Right atrium auricular region (tissue), 2 donors: ENCODE data around the gene ITPR2. TPM values are rescaled to one million over a fixed set of nuclear protein-coding genes. Genes with fewer than 3 reads are reported as not detected.

ENCODE experiments used
- DNase-seq: peaks from one replicate; pipeline ENCODE4 v3.0.0-alpha.2; 2019; ENCODE audit warnings: low spot score
- H3K27ac ChIP-seq, 2 donors: fragments of 200-600 bp; sonication (generic); 1 replicate in 1 of 2; 2 replicates in 1 of 2; pipeline ENCODE4 v1.5.1; 2016 to 2019
- H3K27me3 ChIP-seq, 2 donors: fragments of 200-600 bp; sonication (generic); one replicate each; pipeline versions ENCODE4 v1.5.1 to v1.6.0; 2017 to 2019
- H3K36me3 ChIP-seq: fragments of 200-600 bp; sonication (generic); one replicate; pipeline ENCODE4 v1.5.1; 2016
- H3K4me1 ChIP-seq, 2 donors: fragments of 200-600 bp; sonication (generic); one replicate each; pipeline versions ENCODE4 v1.5.1 to v1.6.0; 2017 to 2019
- H3K4me3 ChIP-seq, 2 donors: fragments of 200-600 bp; sonication (generic); 1 replicate in 1 of 2; 2 replicates in 1 of 2; pipeline ENCODE4 v1.5.1; 2017 to 2019; ENCODE audit warnings: mild to moderate bottlenecking in 1 of 2, moderate library complexity in 1 of 2
- H3K9me3 ChIP-seq, 2 donors: fragments of 200-600 bp; sonication (generic); one replicate each; pipeline ENCODE4 v1.5.1; 2019
- CTCF ChIP-seq, 2 donors: fragments of 200-600 bp; sonication (generic); IDR thresholded peaks; one replicate each; pipeline ENCODE4 v1.5.1; 2019; ENCODE audit warnings: antibody characterized with exemption in 2 of 2
- total RNA-seq, 2 donors: library from RNA; depleted of rRNA; stranded (reverse); fragments of >200 nt; gene quantifications; one replicate each; pipeline ENCODE4 v1.1.0, GENCODE V29; 2016

Gene ITPR2
- total RNA-seq, 2 donors from 2014 or later: 13.0 to 20.7 TPM

GRCh38 chr12:26292596-26292995, 540.4 kb downstream of the ITPR2 start:
- Histone ChIP-seq H3K27me3 (no peaks in the 10 kb centered on the region), H3K36me3 (no peaks in the 10 kb centered on the region), H3K4me1 (peaks cover 0 to 7% of the 10 kb centered on the region in 2 donors), H3K9me3 (no peaks in the 10 kb centered on the region), H3K27ac (no peak overlapping the region), H3K4me3 (no peak overlapping the region)
- no peak for DNase-seq
- TF ChIP-seq CTCF (IDR thresholded peaks at IDR 0.05): no peak

- H3K9me3 ChIP-seq: no peaks in the 10 kb centered on the region
- no peaks in the 10 kb centered on the region for H3K36me3 ChIP-seq
- no peak overlapping the region for H3K4me3 ChIP-seq
- peaks cover 0 to 12% of the 10 kb centered on the region in 2 donors for H3K4me1 ChIP-seq
- no peak for DNase-seq
- H3K27ac ChIP-seq: no peak overlapping the region
- H3K27me3 ChIP-seq: no peaks in the 10 kb centered on the region
- TF ChIP-seq CTCF (IDR thresholded peaks at IDR 0.05): no peak
Measured at GRCh38 chr12:26290565-26290964, 542.4 kb downstream of the ITPR2 start.

- no peak for TF ChIP-seq CTCF (IDR thresholded peaks at IDR 0.05)
- H3K27me3 ChIP-seq: no peaks in the 10 kb centered on the region
- DNase-seq: no peak
- no peaks in the 10 kb centered on the region for H3K36me3 ChIP-seq
- no peaks in the 10 kb centered on the region for H3K9me3 ChIP-seq
- peaks cover 0 to 12% of the 10 kb centered on the region in 2 donors for H3K4me1 ChIP-seq
- H3K27ac ChIP-seq: peak overlapping the region; percentile 62 to 78
- no peak overlapping the region for H3K4me3 ChIP-seq
Measured at GRCh38 chr12:26287671-26288381, 545.2 kb downstream of the ITPR2 start.

Other genes with a start within 250 kb of the ITPR2 start
- gene INTS13, start 104.8 kb upstream of the ITPR2 start, total RNA-seq: 10 to 100 TPM; 16.4 to 27.0 TPM
- gene FGFR1OP2, start 105.3 kb upstream of the ITPR2 start, total RNA-seq: 10 to 100 TPM; 52.0 to 60.2 TPM
- 10 to 100 TPM; 23.0 to 34.6 TPM for gene TM7SF3, start 181.2 kb upstream of the ITPR2 start, total RNA-seq
- gene MED21, start 189.4 kb upstream of the ITPR2 start, total RNA-seq: 10 to 100 TPM; 45.4 to 53.4 TPM
- gene C12orf71, start 249.4 kb upstream of the ITPR2 start, total RNA-seq: not detected